Right renal pelvis (tissue), 4 donors: Measurements from ENCODE around the gene HLA-DOB. TPM values are rescaled to one million over a fixed set of nuclear protein-coding genes. Genes with fewer than 3 reads are reported as not detected.
A peak's percentile ranks its signal among the peaks of the same experiment; 100 is the strongest.

Source experiments
- DNase-seq, 4 donors: peaks; one replicate each; pipeline ENCODE4 v3.0.0-alpha.2; 2013; ENCODE audit warnings: low read depth in 4 of 4, low spot score in 3 of 4, missing footprints in 1 of 4
- polyA plus RNA-seq, 4 donors: library from polyadenylated mRNA; unstranded; fragments of 120-200 nt; gene quantifications; one replicate each; pipeline ENCODE4 v1.2.1, GENCODE V29; 2013; ENCODE audit not compliant: insufficient read length in 4 of 4

The HLA-DOB gene
- under 1 TPM in 3 of 4 donors, not detected in 1; 0.13 to 0.19 (median 0.15) TPM for polyA plus RNA-seq

DNA sequence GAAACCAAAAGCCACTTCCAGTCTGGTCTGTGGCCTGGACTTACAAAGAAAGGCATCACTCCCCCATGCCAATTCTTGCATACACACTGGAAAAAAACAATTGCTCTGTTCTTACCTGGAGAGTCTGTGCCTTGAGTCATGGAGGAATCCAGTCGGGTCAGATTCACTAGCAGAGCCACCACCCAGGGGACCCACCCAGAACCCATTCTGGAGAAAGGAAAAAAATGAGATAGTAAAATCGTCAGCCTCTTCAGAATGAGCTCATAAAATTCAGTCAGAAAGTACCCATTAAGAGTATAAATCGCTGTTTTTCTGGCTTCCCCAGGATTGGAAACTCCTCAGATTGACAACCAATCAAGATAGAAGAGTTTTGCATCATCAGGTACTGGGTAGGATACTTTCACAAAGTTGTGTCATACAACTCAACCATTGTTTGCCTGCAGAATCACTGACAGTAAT, at the start of gene HLA-DOB:
HLA-DOB (minus strand) TSS at position 257 of the 459 bp plus-strand sequence; CDS start at position 206, 51 bp downstream.
- no peak for DNase-seq

DNA sequence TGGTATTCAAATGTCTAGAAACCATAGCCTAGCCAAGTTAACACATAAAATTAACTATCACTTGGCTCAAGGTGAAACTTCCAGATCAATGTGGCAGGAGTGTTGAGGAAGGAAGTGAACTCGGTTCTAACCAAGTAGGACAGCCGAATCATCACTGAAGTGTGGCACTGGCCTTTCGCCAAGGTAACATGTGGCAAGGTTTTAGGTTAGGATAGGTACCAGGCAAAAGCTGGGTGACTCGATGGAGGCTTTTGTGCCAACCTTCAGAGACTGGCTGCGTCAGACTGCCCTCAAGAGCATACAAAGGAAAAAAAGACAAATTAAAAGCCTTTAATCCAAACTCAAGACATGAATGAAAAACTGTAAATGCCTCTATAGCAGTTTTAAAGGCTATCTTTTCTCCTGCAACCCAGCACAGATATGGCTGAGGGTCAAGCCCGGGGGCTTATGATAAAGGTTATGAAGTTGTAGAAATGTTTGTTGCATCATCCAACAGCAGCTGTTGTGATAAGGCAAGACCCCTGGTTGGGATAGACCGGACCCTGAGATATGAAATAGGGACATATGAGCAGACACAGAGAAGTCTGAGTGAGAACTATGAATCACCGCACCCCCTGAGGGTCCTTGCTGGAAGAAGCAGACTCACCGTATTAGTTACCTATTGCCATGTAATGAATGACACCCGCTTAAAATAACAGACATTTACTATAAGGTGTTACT, 49.1 kb upstream of the HLA-DOB start:
- DNase-seq, result no peak

DNA sequence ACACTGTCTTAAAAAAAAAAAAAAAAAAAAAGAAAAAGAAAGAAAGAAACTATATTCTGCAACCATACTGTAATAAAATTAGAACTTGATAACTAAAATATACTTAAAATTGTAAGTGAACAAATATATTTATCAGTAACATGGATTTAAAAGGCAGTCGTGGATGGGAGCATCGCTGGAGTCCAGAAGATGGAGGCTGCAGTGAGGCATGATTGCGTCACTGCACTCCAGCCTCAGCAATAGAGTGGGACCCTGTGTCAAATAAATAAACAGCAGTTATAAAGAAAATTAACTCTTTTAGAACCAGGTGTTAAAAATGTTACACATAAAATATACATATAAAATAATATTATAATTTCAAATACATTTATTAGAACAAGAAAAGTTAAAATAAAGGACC, 45.9 kb upstream of the HLA-DOB start:
- no peak for DNase-seq

DNA sequence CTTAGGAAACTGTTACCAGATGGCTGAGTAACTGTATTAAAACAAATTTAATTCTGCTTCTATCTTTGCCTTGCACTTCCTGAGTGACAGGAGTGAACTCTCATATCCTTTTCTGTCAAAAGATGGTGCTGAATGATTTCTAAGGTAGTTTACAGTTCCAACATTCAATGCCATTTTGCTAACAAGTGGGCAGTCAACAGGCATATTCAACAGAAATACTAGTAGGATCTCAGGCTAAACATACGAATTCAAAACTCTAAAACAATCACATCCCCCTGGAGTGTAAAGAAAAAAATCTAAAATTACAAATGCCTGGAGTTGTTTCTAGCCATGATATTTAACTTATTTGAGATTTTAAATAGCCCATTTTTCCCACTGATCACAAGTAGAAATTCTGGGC, 43.9 kb upstream of the HLA-DOB start:
- no peak for DNase-seq

DNA sequence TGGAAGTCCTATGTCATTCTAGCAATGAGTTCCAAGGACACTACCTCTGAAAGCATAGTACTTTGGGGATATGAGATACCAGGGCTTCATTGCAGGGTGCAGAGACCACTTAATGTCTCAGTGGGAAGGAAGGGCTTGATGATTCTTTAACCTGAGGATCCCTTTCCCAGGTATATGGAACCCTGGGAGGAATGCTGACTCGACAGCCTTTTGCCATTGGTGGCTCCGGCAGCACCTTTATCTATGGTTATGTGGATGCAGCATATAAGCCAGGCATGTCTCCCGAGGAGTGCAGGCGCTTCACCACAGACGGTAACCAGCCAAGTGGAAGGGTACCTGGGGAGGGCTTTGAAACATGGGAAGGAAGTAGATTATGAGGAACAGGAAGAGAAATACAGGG, 41.4 kb upstream of the HLA-DOB start:
- DNase-seq, result no peak

DNA sequence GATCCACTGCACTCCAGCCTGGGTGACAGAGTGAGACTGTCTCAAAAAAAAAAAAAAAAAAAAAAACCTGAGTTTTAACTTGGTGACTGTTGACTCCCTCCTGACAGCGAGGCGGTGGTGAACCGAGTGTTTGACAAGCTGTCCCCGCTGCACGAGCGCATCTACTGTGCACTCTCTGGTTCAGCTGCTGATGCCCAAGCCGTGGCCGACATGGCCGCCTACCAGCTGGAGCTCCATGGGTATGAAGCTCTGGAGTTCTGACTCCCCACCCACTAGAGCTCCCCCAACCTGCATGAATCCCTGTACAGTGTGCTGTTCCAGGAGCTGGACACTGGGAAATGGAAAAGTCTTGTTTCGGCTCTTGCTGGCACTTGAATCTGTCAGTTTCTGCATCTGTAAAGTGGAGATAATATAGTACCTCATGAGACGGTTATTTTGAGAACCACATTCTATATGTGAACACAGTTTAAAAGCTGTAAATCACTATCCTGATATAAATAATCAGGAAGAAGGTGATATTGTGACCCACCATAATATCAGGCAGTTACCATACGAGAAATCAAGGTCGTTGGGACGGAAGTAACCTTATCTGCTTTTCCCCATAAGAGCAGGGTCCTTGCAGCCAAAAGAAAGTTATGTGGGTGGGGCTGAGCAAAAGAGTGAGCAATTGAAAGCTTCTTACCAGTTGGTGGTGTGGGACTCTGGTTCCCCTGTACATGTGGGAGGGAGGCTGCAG, 40.5 kb upstream of the HLA-DOB start:
- no peak for DNase-seq

DNA sequence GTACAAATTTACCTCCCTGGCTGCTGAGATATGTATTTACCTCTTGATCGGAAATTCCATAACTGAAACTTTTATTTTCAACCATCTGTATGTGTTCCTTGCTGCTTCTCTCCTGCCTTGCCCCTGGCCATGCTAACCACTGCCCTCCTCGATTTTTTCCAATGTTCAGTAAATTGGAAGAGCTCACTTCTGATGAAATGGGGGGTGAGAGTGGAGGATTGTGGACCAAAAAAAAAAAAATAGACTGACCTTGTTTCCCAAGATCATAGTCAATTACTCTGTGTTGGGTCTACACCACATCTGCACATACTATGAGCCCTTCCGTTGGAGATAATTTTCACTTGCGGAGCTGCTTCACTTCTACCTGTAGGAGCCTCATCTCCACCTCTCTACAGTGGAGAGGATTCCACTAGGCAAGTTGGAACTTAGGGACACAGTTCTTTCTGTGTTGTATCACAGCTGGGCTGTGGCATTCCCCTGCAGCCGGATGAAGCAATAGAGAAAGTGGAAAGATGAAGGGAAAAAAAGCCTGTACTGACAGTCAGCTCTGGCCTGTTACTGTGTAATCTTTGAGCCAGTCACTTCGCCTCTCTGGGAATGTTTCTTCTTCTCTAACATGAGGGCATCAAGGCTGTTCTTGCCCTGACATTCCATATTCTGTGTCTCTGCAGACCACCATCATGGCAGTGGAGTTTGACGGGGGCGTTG, 38.8 kb upstream of the HLA-DOB start:
- DNase-seq, result no peak

DNA sequence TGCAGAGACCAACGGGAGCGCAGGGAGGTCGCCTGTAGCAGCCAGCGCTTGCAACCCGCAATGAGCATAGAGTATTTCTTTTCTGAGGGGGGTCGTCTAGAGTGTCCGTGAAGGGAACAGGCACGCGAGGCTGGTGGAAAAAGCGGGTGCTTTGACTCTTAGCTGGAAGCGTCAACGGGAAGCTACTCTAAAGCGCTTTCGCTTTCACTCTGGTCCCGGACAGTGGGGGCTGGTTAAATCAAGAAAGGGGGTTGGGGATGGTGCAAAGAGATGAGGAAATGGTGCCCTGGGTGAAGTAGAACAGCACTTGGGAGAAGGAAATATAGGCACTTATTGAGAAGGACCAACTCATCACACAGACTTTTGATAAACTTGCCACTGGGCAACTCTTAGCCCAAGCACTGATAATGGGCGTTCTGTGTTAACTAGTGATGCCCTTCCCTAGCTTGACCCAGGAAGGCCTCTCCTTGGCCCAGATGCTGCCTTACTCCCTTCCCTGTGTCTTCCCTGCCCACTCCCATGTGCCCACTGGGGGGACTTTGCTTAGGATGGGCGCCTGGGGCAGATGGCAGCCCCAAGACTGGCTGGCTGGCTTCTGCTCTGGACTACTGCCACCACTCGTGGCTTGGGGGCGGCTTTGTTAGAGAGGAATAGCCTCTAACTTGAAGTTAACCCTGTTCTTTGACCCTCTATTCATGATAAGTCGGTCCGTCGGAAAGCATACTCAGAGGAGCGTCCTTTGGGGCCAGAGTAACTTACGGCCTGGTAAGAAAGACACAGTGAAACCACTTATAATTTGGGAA, 37.8 kb upstream of the HLA-DOB start:
- peak in 1 of 4 donors; percentile 12 for DNase-seq

DNA sequence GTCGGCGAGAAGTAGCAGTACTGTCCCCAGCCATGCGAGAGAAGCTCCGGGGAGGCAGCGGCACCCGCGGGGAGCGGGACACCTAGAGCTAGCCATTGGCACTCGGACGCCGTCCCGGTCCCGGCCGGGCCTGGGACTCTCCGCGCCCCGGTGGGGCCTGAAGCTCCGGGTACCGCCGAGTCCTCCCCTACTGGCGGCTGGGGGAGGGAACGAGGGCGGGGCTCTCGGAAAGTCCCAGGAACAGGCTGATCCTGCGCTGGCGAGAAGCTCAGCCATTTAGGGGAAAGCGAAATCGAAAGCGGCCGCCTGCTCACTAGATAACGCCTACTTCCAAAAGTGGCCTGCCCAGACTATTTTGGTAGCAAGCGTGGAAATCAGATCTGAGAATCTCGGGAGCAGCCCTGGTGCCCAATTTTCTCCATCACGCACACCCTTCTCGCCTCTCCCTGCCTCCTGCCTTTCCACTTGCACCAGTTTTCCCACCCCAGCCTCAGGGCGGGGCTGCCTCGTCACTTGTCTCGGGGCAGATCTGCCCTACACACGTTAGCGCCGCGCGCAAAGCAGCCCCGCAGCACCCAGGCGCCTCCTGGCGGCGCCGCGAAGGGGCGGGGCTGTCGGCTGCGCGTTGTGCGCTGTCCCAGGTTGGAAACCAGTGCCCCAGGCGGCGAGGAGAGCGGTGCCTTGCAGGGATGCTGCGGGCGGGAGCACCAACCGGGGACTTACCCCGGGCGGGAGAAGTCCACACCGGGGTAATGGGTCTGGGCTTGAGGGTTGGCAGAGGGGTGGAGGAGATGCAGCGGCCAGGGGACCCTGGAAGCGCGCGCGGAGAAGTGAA, 37.0 kb upstream of the HLA-DOB start, which contains the start of the genes PSMB9 and TAP1:
PSMB9 (plus strand) TSS at position 652 of the 835 bp plus-strand sequence; CDS start at position 690, 38 bp downstream.
TAP1 (minus strand) TSS at position 164 of the 835 bp plus-strand sequence; CDS start at position 96, 68 bp downstream.
- DNase-seq, result peak in 3 of 4 donors; percentile 83 to 86 (median 85)

DNA sequence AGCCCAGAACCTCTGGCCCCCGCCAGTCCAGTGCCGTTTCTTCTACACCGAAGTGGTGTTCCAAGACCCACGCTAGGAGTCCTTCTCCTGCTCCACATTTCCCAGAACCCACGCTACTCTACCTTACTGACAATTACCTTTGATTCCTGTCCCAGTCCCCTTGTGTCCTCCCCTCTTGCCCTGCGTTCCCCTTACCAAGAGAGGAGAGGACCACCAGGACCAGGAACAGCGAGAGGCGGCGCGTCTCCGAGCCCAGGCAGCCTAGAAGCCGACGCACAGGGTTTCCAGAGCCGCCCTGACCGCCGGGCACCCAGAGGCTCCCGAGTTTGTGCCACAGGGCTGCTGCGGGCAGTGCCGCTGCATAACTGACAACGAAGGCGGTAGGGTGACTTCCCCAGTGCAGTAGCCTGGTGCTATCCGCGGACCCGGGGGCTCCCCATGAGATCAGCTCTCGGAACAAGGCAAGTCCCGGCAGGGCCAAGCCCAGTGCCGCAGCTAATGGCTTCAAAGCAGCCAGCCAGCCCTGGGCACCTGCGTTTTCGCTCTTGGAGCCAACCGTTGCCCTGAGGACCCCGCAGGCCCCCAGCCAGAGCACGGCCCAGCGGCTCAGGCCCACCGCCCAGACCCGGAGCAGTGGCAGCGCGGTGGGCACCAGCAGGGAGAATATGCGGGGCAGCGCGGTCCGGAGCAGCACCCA, 36.2 kb upstream of the HLA-DOB start:
- DNase-seq, result peak in 1 of 4 donors; percentile 12

DNA sequence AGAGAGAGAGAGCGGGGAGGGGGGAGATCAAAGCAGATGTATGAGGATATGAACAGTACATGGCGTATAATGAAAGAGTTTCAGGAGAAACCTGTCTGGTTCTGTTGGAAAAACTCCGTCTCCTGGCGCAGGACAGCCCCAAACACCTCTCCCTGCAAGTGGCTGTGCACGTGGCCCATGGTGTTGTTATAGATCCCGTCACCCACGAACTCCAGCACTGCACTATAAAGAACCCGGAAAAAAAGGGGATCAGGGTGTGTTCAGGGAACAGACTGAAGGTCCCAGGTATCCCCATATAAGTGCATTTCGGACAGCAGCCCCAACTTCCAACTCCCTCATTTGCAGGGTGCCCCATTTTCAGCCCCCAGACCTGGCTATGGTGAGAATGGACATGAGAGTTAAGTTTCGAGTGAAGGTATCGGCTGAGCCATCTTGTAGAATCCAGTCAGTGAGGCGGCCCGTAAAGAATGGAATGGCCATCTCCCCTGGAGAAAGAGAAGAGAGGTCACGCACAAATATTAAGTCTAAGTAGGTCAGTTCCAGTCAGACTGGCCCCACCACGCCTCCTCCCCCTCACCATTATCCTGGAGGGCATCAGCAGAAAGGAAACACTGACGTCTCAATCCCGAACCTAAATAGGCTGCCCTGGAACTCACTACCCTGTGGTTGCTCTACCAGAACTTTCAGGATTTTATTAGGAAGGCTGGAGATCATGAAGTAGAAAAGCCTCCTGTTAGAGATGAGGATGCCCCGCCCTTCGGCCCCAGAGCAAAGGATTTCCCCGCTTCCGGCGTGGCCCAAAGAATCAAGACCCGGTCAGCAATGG, 35.4 kb upstream of the HLA-DOB start:
- no peak for DNase-seq

DNA sequence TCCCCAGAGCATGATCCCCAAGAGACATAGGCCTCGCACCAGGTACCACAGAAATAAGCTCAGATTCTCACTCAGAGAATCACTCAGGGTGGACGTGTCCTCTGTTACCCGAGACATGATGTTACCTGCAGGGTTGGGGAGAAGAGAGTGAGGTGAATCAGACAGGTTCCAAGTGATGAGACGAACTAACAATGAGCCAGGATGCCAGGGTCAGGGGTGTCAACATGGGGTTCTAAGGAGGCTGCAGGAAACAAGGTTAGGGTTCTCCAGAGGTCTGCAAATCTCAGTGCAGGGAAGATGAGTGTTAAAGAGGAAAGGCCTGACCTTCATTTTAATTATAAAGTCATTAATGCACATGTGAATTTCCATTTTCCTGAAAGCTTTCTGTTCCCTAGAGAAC, 34.2 kb upstream of the HLA-DOB start:
- DNase-seq, result no peak

DNA sequence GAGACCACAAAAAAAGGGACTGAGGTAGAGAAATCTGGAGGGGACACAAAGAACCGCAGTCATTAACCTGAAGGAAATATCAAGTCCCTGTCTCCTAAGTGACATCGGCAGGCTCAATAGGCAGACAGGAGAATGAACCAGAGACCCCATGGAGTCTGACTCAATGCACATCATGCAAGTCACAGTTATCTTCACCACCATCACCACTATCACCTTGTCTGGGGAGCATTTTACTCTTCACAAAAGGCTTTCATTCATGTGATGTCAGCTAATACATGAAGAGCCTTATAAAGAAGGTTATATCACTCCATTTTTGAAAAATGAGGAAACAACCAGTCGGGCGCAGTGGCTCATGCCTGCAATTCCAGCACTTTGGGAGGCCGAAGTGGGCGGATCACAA, 32.3 kb upstream of the HLA-DOB start:
- no peak for DNase-seq

DNA sequence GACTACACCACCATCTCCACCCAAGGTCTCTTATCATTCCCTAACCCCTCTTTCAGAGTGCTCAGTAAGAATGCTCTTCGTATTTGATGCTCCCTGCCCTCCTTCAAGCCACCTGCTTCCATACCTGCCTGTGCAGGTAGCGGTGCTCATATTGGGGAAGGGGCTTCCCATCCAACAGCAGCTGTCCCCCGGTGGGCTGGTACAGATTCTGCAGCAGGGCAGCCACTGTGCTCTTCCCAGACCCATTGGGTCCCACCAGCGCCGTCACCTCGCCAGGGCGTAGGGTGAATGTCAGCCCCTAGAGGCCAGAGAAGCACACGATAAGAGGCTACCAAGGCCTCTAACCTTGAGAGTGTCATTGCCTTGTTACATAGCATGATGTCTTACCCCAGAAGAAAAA, 31.0 kb upstream of the HLA-DOB start:
- no peak for DNase-seq

DNA sequence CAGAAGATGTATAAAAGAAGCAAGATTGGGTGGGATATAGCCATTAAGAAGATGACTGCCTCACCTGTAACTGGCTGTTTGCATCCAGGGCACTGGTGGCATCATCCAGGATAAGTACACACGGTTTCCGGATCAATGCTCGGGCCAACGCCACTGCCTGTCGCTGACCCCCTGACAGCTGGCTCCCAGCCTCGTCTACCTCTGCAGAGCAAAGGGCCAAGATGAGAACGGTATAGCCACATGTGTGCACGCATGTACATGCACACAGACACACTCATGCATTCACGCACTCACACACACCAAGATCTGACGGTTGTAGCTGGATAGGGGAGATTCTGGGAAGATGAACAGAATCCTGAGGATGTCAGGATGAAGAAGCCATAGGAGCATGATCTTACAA, 30.2 kb upstream of the HLA-DOB start:
- no peak for DNase-seq

DNA sequence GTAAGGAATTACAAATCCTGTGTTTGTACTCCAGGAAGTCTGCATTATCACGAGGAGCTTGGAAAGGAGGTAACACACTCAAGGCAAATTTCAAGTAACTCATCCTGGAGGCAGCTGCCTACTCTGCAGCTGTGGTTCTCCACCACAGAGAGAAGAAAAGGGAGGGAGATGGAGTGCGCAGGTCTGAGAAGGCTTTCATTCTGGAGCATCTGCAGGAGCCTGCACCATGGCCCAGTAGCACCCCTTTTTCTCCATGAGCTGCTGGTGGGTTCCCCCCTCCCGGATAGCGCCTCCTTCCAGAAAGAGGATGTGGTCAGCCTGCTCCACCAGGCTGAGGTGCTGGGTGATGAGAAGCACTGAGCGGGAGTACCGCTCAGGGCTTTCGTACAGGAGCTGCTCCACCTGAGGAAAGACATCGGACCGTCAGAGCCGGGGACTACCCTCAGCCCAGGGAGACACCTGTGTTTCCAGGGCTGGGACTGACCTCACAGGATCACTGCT, 28.6 kb upstream of the HLA-DOB start:
- DNase-seq, result no peak

DNA sequence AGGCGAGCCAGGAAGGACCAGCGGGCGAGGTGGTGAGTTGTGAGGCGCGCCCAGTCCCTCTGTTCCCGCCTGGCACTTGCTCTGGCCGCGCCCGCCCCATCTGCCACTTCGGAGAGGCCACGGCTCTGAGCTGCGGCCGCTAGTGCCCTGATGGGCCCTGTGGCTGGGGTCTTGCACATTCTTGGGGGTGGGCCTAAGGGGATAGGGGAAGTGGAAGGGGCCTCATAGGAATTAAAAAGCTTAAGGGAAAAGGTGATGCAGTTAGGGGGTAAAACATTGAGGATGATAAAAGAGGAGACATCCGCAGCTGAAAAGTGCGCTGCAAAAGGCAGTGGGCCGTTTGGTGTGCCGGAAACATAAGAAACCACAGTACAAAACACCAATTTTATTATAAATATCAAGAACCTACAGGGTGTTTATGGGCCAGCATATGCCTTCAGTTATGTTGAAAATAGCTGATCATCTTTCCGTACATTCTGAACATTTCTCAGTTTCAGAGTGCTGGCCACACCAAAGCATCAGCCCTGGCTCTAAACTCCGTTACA, 28.1 kb upstream of the HLA-DOB start:
- DNase-seq, result no peak
